IPS-20b (cell line): ENCODE data around the gene LGALSL.
A peak's percentile ranks its signal among the peaks of the same experiment; 100 is the strongest.

Source experiments
- H3K27ac ChIP-seq: one replicate; pipeline ENCODE4 v1.5.1; 2013; ENCODE audit warnings: low read length
- H3K27me3 ChIP-seq: 2 replicates; pipeline ENCODE4 v1.6.1; 2013; ENCODE audit warnings: mild to moderate bottlenecking, low read length, inconsistent platforms; ENCODE audit not compliant: insufficient read depth
- H3K36me3 ChIP-seq: 2 replicates; pipeline ENCODE4 v1.6.1; 2013; ENCODE audit warnings: low read depth, mild to moderate bottlenecking, inconsistent platforms, low read length, moderate library complexity; ENCODE audit not compliant: insufficient read depth
- H3K4me1 ChIP-seq: 2 replicates; pipeline ENCODE4 v1.6.1; 2013; ENCODE audit warnings: mild to moderate bottlenecking, control low read depth, inconsistent platforms, low read length, moderate library complexity; ENCODE audit not compliant: insufficient read depth
- H3K4me3 ChIP-seq: 2 replicates; pipeline ENCODE4 v1.5.1; 2013; ENCODE audit warnings: mild to moderate bottlenecking, low read length, inconsistent platforms
- H3K9ac ChIP-seq: 2 replicates; pipeline ENCODE4 v1.6.1; 2013; ENCODE audit warnings: low read depth, mild to moderate bottlenecking, inconsistent platforms, low read length, moderate library complexity
- H3K9me3 ChIP-seq: 2 replicates; pipeline ENCODE4 v1.6.1; 2013; ENCODE audit warnings: mild to moderate bottlenecking, low read depth, low read length, inconsistent platforms; ENCODE audit not compliant: insufficient read depth

Gene LGALSL

GRCh38 chr2:64453770-64454385, at the start of gene LGALSL:
Gene LGALSL (plus strand): TSS chr2:64454162. CDS start chr2:64454546, 384 bp downstream.
- peak within 1 kb of the TSS; percentile 76 for H3K9ac ChIP-seq
- peaks cover 29% of the 10 kb centered on the region; the same call in 1 of the 2 replicates for H3K4me1 ChIP-seq
- H3K27me3 ChIP-seq = no peaks in the 10 kb centered on the region
- H3K27ac ChIP-seq = peak within 1 kb of the TSS; percentile 88
- H3K4me3 ChIP-seq = peak within 1 kb of the TSS; percentile 88
- peaks cover 29% of the 10 kb centered on the region for H3K36me3 ChIP-seq
- H3K9me3 ChIP-seq = no peaks in the 10 kb centered on the region

- Histone ChIP-seq H3K4me1 (peaks cover 34% of the 10 kb centered on the region; the same call in 1 of the 2 replicates), H3K9me3 (no peaks in the 10 kb centered on the region), H3K4me3 (peak overlapping the region; percentile 58), H3K27ac (peak overlapping the region; percentile 70), H3K27me3 (no peaks in the 10 kb centered on the region), H3K9ac (peak overlapping the region; percentile 71; the same call in 1 of the 2 replicates), H3K36me3 (no peaks in the 10 kb centered on the region)
Observed at GRCh38 chr2:64404743-64405142, 49.2 kb upstream of the LGALSL start.

- no peaks in the 10 kb centered on the region for H3K36me3 ChIP-seq
- H3K27ac ChIP-seq = no peak overlapping the region
Observed at GRCh38 chr2:64405581-64406406, 48.2 kb upstream of the LGALSL start.

GRCh38 chr2:64406407-64406774, 47.6 kb upstream of the LGALSL start:
- Histone ChIP-seq H3K4me1 (peaks cover 21% of the 10 kb centered on the region; the same call in 1 of the 2 replicates), H3K9ac (no peak overlapping the region), H3K9me3 (no peaks in the 10 kb centered on the region), H3K36me3 (no peaks in the 10 kb centered on the region), H3K27me3 (no peaks in the 10 kb centered on the region), H3K4me3 (no peak overlapping the region), H3K27ac (no peak overlapping the region)

More at GRCh38 chr2:64405581-64406406, 48.2 kb upstream of the LGALSL start:
- Histone ChIP-seq H3K27me3 (no peaks in the 10 kb centered on the region), H3K9ac (no peak overlapping the region), H3K9me3 (no peaks in the 10 kb centered on the region), H3K4me3 (no peak overlapping the region), H3K4me1 (peaks cover 27% of the 10 kb centered on the region; the same call in 1 of the 2 replicates)

- H3K9ac ChIP-seq = no peak overlapping the region
- H3K27me3 ChIP-seq = no peaks in the 10 kb centered on the region
- H3K9me3 ChIP-seq = no peaks in the 10 kb centered on the region
- H3K27ac ChIP-seq = no peak overlapping the region
- H3K4me1 ChIP-seq = peaks cover 14% of the 10 kb centered on the region; the same call in 1 of the 2 replicates
- H3K36me3 ChIP-seq = no peaks in the 10 kb centered on the region
- H3K4me3 ChIP-seq = no peak overlapping the region
Observed at GRCh38 chr2:64408031-64408430, 45.9 kb upstream of the LGALSL start.

GRCh38 chr2:64410671-64411070, 43.3 kb upstream of the LGALSL start:
- Histone ChIP-seq H3K9ac (no peak overlapping the region), H3K4me3 (no peak overlapping the region), H3K27me3 (no peaks in the 10 kb centered on the region), H3K36me3 (no peaks in the 10 kb centered on the region), H3K4me1 (no peaks in the 10 kb centered on the region), H3K9me3 (no peaks in the 10 kb centered on the region), H3K27ac (no peak overlapping the region)

GRCh38 chr2:64412671-64413070, 41.3 kb upstream of the LGALSL start:
- no peak overlapping the region for H3K9ac ChIP-seq
- no peaks in the 10 kb centered on the region for H3K4me1 ChIP-seq
- H3K27ac ChIP-seq = no peak overlapping the region
- H3K4me3 ChIP-seq = no peak overlapping the region
- no peaks in the 10 kb centered on the region for H3K27me3 ChIP-seq
- H3K36me3 ChIP-seq = no peaks in the 10 kb centered on the region
- no peaks in the 10 kb centered on the region for H3K9me3 ChIP-seq

- Histone ChIP-seq H3K27ac (no peak overlapping the region), H3K4me3 (no peak overlapping the region), H3K27me3 (no peaks in the 10 kb centered on the region)
Observed at GRCh38 chr2:64414736-64415435, 39.1 kb upstream of the LGALSL start.

GRCh38 chr2:64417624-64418023, 36.3 kb upstream of the LGALSL start:
- H3K27ac ChIP-seq = no peak overlapping the region
- H3K4me1 ChIP-seq = no peaks in the 10 kb centered on the region
- no peaks in the 10 kb centered on the region for H3K9me3 ChIP-seq
- no peaks in the 10 kb centered on the region for H3K36me3 ChIP-seq
- no peak overlapping the region for H3K9ac ChIP-seq
- no peaks in the 10 kb centered on the region for H3K27me3 ChIP-seq
- H3K4me3 ChIP-seq = no peak overlapping the region

More at GRCh38 chr2:64414736-64415435, 39.1 kb upstream of the LGALSL start:
- no peaks in the 10 kb centered on the region for H3K36me3 ChIP-seq
- no peaks in the 10 kb centered on the region for H3K9me3 ChIP-seq
- H3K4me1 ChIP-seq = no peaks in the 10 kb centered on the region
- no peak overlapping the region for H3K9ac ChIP-seq

GRCh38 chr2:64419596-64420165, 34.3 kb upstream of the LGALSL start:
- no peaks in the 10 kb centered on the region for H3K36me3 ChIP-seq

GRCh38 chr2:64420677-64421076, 33.3 kb upstream of the LGALSL start:
- Histone ChIP-seq H3K4me1 (no peaks in the 10 kb centered on the region), H3K4me3 (no peak overlapping the region), H3K9ac (no peak overlapping the region), H3K27ac (no peak overlapping the region), H3K36me3 (no peaks in the 10 kb centered on the region), H3K9me3 (no peaks in the 10 kb centered on the region), H3K27me3 (no peaks in the 10 kb centered on the region)

More at GRCh38 chr2:64419596-64420165, 34.3 kb upstream of the LGALSL start:
- H3K4me1 ChIP-seq = no peaks in the 10 kb centered on the region
- no peak overlapping the region for H3K27ac ChIP-seq
- H3K4me3 ChIP-seq = no peak overlapping the region
- H3K9ac ChIP-seq = no peak overlapping the region
- no peaks in the 10 kb centered on the region for H3K27me3 ChIP-seq
- H3K9me3 ChIP-seq = no peaks in the 10 kb centered on the region
